Measurements from ENCODE around the gene STK17A. TPM values are rescaled to one million over a fixed set of nuclear protein-coding genes. Genes with fewer than 3 reads are reported as not detected.

STK17A gene
- total RNA-seq, 1 donor from 2014 or later, result 35.0 TPM

DNA sequence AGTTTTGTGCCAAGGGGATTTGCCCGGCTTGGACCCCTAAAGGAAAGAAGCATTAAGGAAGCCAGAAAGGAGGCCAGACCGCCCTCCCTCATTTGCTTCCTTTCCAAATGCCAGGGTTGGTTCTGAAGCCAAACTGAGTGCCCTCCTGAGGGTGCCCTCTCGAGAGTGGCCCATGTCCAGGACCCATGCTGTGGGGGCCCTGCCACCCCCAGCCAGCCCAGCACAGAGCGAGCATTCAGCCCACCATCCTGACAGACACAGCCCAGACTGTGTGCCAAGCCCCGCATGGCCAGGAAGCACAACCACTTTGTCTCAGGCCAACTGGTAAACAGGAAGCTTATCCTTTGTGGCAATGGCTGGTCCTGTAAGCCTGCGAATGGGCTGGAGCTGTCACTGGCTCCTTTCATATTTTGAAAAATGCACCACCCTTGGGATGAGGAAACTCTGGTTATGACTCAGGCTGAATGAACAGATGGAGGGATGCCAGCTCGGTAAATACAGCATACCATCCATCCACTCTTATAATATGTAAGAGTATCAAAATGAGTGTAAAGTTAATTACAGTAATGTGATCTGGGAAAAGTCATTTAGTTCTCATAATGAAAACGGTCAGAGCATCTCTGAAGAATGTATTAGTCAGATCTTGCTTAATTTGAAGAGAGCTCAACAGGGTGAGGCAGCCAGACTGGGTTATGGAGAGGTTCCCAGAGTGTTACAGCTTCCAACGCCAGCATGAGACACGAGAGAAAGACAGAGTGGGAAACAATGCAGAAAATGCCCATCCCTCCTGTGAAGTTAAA is 65.0 kb downstream of the STK17A start:
- peaks cover 13% of the 10 kb centered on the region for H3K36me3 Mint-ChIP-seq (ENCODE audit: low read depth)
- TF ChIP-seq, protein P1, sequence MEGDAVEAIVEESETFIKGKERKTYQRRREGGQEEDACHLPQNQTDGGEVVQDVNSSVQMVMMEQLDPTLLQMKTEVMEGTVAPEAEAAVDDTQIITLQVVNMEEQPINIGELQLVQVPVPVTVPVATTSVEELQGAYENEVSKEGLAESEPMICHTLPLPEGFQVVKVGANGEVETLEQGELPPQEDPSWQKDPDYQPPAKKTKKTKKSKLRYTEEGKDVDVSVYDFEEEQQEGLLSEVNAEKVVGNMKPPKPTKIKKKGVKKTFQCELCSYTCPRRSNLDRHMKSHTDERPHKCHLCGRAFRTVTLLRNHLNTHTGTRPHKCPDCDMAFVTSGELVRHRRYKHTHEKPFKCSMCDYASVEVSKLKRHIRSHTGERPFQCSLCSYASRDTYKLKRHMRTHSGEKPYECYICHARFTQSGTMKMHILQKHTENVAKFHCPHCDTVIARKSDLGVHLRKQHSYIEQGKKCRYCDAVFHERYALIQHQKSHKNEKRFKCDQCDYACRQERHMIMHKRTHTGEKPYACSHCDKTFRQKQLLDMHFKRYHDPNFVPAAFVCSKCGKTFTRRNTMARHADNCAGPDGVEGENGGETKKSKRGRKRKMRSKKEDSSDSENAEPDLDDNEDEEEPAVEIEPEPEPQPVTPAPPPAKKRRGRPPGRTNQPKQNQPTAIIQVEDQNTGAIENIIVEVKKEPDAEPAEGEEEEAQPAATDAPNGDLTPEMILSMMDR (IDR thresholded peaks at IDR 0.05), result no peak
- peak overlapping the region; percentile 96 for H3K27ac Mint-ChIP-seq (ENCODE audit: unreplicated experiment)
- no peaks in the 10 kb centered on the region for H3K27me3 Mint-ChIP-seq (ENCODE audit: low read depth)
- no peaks in the 10 kb centered on the region for H3K9me3 Mint-ChIP-seq (ENCODE audit: low read depth)
- DNase-seq (ENCODE audit: low spot score), result no peak
- peaks cover 70% of the 10 kb centered on the region for H3K4me1 Mint-ChIP-seq (ENCODE audit: low read depth)
- H3K4me3 Mint-ChIP-seq (ENCODE audit: unreplicated experiment), result peak overlapping the region; percentile 11

DNA sequence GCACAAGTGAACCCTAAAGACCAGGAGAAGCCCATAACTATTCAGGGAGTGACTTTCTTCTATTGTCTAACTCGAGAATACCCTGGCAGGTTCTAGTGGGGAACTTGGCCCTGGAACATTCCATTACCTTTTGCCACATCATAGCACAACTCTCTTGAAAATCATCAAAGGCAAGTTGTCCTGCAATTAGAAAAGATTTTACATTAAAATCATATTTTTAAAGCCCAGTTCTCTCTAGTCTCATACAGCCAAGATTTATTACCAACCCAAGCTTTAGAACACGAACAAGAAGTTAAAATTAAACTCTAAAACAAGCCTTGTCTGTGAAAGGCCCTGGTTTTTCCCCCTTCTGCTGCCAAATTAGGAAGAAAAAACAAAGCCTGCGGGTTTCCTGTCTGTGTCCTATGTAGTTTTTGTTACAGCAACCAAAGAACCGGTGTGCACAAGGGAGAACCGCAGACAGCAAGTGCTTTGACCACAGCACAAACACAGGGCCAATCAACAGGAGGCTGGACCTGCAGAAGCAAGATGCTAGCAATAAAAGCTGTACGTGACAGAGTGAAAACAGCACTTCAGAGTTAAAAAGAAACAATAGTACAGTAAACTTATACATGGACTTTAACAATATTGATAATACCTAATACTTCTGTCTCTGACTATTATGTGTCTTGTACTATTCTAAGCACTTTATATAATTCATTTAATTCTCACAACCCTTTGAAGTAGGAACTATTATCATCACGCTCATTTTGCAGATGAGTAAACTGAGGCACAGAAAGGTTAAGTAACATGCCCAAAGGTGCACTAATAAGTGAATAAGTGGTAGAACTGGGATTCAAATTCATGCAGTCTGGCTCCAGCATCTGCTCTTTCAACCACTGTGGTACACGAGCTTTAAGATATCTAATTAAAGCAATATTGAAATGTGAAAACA is 65.8 kb downstream of the STK17A start:
- H3K9me3 Mint-ChIP-seq (ENCODE audit: low read depth), result no peaks in the 10 kb centered on the region
- H3K27ac Mint-ChIP-seq (ENCODE audit: unreplicated experiment), result peak overlapping the region; percentile 96
- H3K4me1 Mint-ChIP-seq (ENCODE audit: low read depth), result peaks cover 71% of the 10 kb centered on the region
- H3K27me3 Mint-ChIP-seq (ENCODE audit: low read depth), result no peaks in the 10 kb centered on the region
- TF ChIP-seq, protein P1 (IDR thresholded peaks at IDR 0.05), result no peak
- H3K4me3 Mint-ChIP-seq (ENCODE audit: unreplicated experiment), result peak overlapping the region; percentile 11
- DNase-seq (ENCODE audit: low spot score), result no peak
- H3K36me3 Mint-ChIP-seq (ENCODE audit: low read depth), result peaks cover 9% of the 10 kb centered on the region

DNA sequence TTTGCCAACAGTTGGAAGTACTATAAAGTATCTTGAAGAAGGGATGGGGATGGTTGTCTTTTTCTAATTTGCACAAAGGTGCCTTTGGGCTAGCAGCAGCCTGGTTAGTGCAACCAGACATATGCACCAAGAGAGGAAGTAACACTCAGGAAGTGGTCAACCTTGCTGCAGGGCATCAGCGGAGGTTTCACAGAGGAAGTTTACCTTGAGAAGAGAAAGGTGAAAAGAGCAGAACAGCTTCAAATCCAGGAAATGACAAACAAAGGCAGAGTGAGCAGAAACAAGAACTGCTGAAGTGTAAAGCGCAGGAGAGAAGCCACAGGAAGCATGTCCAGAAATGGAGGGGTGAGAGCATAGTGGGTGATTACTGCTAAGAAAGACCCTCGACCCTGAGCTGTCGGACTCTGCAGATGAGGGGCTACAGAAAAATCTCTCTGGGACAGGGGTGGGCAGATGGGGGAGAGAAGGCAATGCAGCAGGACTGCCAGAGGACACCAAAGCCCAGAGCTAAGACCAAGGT is 66.9 kb downstream of the STK17A start:
- TF ChIP-seq, protein P1 (IDR thresholded peaks at IDR 0.05), result no peak
- H3K27ac Mint-ChIP-seq (ENCODE audit: unreplicated experiment), result peak overlapping the region; percentile 82
- H3K27me3 Mint-ChIP-seq (ENCODE audit: low read depth), result no peaks in the 10 kb centered on the region
- H3K36me3 Mint-ChIP-seq (ENCODE audit: low read depth), result peaks cover 5% of the 10 kb centered on the region
- no peaks in the 10 kb centered on the region for H3K9me3 Mint-ChIP-seq (ENCODE audit: low read depth)
- H3K4me1 Mint-ChIP-seq (ENCODE audit: low read depth), result peaks cover 81% of the 10 kb centered on the region
- DNase-seq (ENCODE audit: low spot score), result no peak
- H3K4me3 Mint-ChIP-seq (ENCODE audit: unreplicated experiment), result no peak overlapping the region

DNA sequence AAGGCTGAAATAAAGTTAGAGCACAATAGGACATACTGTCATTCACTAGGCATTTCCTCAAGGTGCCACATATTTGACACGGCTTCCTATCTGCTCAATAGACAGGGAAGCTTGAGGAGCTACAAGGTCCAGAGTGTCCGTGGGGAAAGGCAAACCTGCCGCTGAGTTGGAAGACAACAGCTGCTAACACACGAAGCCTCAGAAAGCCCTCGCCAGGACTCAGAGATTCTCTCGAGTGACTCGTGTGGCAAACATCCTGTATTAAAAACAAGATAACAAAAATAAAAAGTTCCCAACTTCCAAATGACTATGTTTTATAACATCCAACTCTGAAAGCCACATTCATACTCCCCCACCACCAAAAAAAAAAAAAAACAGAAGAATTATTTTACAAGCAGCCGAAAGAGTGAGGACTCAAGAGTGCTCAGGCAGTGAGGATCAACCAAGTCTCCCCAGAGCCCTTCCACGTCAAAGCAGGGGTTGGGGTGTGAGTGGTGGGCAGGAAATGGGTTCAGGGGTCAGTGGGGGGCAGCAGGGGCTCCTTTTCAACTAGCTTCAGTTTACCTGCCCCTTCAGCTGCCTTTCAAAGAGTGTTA is 67.6 kb downstream of the STK17A start:
- peaks cover 79% of the 10 kb centered on the region for H3K4me1 Mint-ChIP-seq (ENCODE audit: low read depth)
- no peaks in the 10 kb centered on the region for H3K9me3 Mint-ChIP-seq (ENCODE audit: low read depth)
- H3K27ac Mint-ChIP-seq (ENCODE audit: unreplicated experiment), result peak overlapping the region; percentile 88
- H3K36me3 Mint-ChIP-seq (ENCODE audit: low read depth), result peaks cover 5% of the 10 kb centered on the region
- H3K4me3 Mint-ChIP-seq (ENCODE audit: unreplicated experiment), result peak overlapping the region; percentile 53
- no peak for DNase-seq (ENCODE audit: low spot score)
- no peaks in the 10 kb centered on the region for H3K27me3 Mint-ChIP-seq (ENCODE audit: low read depth)
- TF ChIP-seq, protein P1 (IDR thresholded peaks at IDR 0.05), result peak; percentile 5

DNA sequence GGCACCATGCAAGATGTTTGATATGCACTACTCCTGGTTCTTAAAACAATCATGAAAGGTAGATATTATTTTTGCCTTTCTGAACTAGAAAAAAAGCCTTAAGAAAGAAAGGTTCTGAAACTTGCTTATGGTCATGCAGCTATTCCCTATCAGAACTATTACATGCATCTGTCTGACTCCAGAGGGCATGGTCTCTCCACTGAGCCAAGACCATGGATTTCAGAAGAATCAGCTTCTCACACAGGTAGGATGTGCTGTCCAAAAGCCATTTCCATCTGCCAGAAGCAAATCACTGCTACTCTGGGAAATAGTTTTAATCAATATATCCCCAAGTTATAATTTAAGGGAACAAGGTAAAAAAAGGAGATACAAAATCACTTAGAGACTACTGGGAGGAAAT is 69.5 kb downstream of the STK17A start:
- H3K36me3 Mint-ChIP-seq (ENCODE audit: low read depth), result peaks cover 2% of the 10 kb centered on the region
- H3K27me3 Mint-ChIP-seq (ENCODE audit: low read depth), result no peaks in the 10 kb centered on the region
- H3K4me3 Mint-ChIP-seq (ENCODE audit: unreplicated experiment), result no peak overlapping the region
- H3K4me1 Mint-ChIP-seq (ENCODE audit: low read depth), result peaks cover 66% of the 10 kb centered on the region
- H3K27ac Mint-ChIP-seq (ENCODE audit: unreplicated experiment), result no peak overlapping the region
- TF ChIP-seq, protein P1 (IDR thresholded peaks at IDR 0.05), result peak; percentile 19
- no peaks in the 10 kb centered on the region for H3K9me3 Mint-ChIP-seq (ENCODE audit: low read depth)
- DNase-seq (ENCODE audit: low spot score), result no peak

All from chondrocyte (in vitro differentiated cells).